Retinal pigment epithelial cell (primary cell): ENCODE results near the gene GALM.
"Not testable (repeated sequence)": the region's sequence is repeated elsewhere in the genome, so short reads cannot be mapped to it uniquely, and the experiment has no call there.

ENCODE experiments used
- DNase-seq: peaks from one replicate; pipeline ENCODE4 v3.0.0-alpha.2; 2010; ENCODE audit warnings: low read depth
- H3K4me3 ChIP-seq: 2 replicates; pipeline ENCODE4 v1.5.1; 2011; ENCODE audit warnings: mild to moderate bottlenecking, low read length, control low read depth, moderate library complexity
- CTCF ChIP-seq: conservative IDR thresholded peaks from 2 replicates; pipeline ENCODE4 v1.5.1; 2011; ENCODE audit warnings: low read depth, low read length, control low read depth, inconsistent platforms

Gene GALM

DNA sequence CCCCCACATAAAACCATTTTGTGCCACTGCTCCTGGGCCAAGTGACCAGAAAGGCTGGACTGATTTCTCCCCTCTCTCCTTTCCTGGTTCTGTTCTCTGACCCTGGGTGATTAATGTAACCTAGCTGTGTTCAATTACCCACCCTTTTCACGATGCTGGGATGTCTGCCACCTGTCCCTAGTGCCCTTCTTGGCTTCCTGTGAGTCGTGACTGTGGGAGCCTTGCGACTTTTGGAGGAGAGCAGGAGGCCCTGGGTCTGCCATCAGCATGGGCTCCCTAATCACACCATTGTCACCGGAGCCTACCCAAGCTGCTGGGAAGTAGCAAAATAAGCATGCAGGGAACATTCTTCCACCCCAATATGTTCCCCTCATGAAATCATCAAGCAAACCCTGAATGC lies 47.0 kb downstream of the GALM start:
- TF ChIP-seq CTCF, result no peak
- DNase-seq, result no peak
- no peak overlapping the region for H3K4me3 ChIP-seq

- H3K4me3 ChIP-seq, result no peak overlapping the region
- DNase-seq, result no peak
- TF ChIP-seq CTCF, result no peak
Observed at GRCh38 chr2:38713338-38713737, 47.4 kb downstream of the GALM start.

DNA sequence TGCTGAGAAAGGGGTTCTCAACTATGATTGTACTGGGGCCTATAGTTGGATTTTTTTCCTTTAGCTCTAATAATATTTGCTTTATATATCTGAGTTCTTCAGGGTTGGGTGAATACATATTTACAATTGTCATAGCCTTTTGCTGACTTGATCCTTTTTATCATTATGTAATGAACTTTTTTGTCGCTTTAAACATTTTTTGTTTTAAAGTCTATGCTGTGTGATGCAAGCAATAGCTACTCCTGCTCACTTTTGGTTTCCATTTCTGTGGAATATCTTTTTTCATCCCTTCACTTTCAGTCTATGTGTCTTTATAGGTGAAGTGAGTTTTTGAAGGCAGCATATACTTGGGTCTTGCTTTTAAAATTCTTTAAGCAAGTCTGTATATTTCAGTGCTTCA lies 49.0 kb downstream of the GALM start:
- not testable (repeated sequence) for DNase-seq, H3K4me3 ChIP-seq

- no peak for TF ChIP-seq CTCF
- H3K4me3 ChIP-seq, result no peak overlapping the region
- DNase-seq, result no peak
Observed at GRCh38 chr2:38716185-38716584, 50.3 kb downstream of the GALM start.

- no peak for TF ChIP-seq CTCF
- no peak for DNase-seq
- H3K4me3 ChIP-seq, result no peak overlapping the region
Observed at GRCh38 chr2:38718601-38719000, 52.7 kb downstream of the GALM start.

- H3K4me3 ChIP-seq, result no peak overlapping the region
- no peak for DNase-seq
- no peak for TF ChIP-seq CTCF
Observed at GRCh38 chr2:38719706-38720105, 53.8 kb downstream of the GALM start.

GRCh38 chr2:38720613-38721241 lies 54.8 kb downstream of the GALM start:
- peak; percentile 94 for DNase-seq
- no peak for TF ChIP-seq CTCF
- no peak overlapping the region for H3K4me3 ChIP-seq
